CD4-positive, alpha-beta T cell treated with Interleukin-17A for 1 hour (primary cell): ENCODE data around the gene CFAP43.

ENCODE experiments used
- DNase-seq: peaks from one replicate; pipeline ENCODE4 v3.0.0-alpha.2; 2020

CFAP43 gene

DNA sequence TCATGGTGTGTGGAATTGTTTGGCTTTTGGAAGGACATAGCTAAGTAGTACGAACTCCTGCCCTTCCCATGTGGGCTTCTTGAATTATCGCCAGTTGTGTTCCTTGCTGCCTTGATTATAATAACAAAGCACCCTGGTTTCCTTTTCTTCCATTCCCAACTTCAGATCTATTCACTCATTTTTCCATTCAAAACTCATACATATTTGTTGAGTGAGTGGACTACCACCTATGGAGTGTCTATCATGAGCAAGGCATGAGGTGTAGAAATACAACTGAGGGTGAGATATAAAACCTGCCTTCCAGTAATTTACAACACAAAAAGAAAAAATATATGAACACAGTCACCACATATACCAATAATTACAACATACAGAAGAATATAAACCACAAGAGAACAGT, 141.6 kb downstream of the CFAP43 start:
- DNase-seq: no peak

DNA sequence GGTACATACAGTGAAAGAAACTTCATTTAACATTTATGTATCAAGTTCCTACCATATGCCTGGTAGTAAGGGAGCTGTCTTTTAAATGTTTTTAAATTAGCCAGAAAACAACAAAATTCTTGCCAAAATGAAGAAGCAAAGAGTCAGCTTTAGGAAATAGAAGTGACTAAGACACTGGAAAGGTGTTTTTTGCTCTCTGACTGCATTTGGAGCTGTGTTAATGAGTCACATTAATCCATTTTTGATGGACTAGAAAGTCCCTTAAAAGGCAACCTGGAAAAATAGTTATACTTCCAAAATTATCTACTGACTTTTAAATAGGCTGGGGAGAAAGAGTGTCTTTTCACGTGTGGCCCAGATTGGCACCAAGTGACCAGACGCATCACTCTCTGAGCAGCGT, 142.5 kb downstream of the CFAP43 start:
- DNase-seq: no peak

DNA sequence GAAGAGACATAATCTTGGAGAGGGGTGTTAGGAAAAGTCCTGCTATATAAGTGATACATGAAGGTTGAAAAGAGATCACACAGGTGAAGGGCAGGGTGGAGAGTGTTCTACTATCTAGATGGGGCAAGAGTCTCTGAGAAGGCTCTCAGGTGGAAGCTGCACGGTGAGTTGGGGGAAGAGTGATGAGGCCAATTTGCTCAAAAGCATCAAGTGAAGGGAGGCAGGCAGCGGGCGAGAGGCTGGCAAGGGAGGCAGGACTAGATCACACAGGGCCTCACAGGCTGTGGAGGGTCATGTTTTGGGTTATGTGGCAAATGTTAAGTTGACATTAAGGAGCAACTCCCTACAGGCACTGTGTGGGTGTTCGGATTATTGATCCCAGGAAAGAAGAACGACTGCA, 143.9 kb downstream of the CFAP43 start:
- no peak for DNase-seq

DNA sequence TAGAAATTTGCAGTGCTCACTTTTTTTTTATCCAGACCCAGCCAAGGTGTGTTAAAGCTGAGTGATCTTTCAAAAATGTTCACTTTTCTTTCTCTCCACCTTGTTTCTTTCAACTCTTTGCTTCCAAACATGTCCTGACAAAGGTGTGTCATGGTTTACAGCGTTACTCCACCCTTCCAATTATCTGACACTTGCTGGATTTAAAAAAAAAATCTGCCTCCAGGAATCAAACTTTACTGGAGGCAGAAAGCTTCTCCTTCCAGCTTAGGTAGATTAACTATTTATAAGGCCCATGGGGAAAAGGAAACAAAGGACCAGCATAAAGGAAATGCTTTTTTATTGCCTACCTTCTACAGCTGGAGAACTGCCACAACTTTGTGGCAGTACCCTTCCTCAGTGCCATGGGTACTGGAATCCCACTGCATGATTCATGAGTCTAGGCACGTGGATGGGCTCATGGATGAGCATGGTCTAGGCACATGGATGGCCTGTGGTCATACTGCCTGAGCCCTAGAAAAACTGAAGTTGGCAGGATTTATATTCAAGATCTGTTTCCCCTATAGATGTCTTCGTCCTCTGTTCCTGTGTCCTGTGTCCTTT, 146.3 kb downstream of the CFAP43 start, which contains the start of gene COL17A1:
Gene COL17A1, minus strand, starts transcription at position 80 of the 600 bp plus-strand sequence. CDS start 5,207 bp downstream, outside the sequence.
- DNase-seq: no peak

DNA sequence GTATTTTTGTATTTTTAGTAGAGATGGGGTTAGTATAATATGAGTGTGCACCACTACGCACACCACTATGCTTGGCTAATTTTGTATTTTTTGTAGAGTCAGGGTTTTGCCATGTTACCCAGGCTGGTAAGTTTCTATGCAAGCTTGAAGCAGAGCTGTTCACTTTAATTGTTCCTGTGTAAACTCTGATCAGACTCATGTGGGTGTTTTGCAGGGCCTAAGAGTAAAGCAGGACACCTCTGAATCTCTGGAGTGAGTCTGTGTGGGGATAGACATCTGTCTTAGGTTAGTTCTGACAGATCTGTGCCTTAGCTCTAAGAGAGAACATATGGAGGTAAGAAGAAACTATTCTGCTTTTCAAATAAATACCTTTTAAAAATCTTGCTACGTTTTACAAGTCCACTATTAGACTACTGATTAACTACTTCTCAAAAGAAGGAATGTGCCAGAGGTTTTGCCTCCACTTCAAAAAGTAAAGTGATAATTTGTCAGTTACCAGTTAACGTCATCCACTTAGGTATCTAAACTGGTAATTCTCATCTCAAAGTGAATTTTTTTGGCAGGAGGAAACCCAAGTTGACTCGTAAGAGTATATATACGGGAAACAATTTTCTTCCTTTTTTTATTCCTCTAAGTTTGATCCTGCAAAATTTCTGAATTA, 147.6 kb downstream of the CFAP43 start:
- no peak for DNase-seq

DNA sequence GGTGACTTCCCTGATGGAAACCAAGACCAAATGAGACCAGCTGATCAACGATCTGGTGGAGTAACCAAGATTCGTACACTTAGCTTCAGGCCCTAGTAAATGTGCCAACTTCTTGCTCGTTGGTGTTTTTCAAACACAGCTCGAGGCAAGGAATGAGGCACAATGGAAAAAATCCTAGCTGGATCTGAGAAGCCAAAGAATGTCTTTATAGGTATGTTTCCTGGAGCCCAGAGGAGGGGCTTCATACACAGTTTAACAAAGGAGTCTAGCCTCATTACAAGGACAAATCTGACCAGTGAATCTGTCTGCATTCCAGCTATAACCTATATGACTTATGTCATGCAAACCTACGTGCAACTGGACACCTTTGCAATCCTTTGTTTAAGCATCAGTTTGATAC, 150.2 kb downstream of the CFAP43 start:
- no peak for DNase-seq

DNA sequence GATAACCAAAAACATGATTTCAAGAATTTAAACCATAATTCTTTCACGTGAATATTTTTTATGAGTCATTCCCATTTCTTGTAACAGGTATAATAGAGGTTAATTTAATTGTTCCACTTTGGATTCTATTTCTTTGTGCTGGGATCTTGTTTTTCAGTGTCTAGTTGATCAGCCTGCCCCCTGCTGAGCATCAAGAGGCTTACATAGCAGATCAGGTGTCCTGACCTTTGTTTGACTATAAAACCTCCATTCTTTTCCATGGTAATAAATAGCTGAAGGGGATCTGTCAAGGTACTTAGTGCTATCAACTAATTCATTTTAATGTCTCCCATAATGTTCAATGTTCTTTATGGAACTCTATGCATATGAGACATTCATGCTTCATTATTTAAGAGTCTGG, 151.4 kb downstream of the CFAP43 start:
- DNase-seq: peak; percentile 28
